D721Med (cell line): ENCODE data around the gene PELI2.

Experiments used
- DNase-seq: peaks from one replicate; pipeline ENCODE4 v3.0.0; 2011; ENCODE audit warnings: low spot score; ENCODE audit not compliant: insufficient read length
- FAIRE-seq: peaks from 2 replicates; lab custom pipeline; 2011; peaks lifted over from hg19 to GRCh38; lab: Jason Lieb, UNC
- TF ChIP-seq, protein P1 (sequence below): IDR thresholded peaks from 2 replicates; pipeline ENCODE4 v1.5.1; 2012; ENCODE audit warnings: mild to moderate bottlenecking, control low read depth; ENCODE audit not compliant: insufficient read depth; ENCODE audit errors: missing control alignments

The PELI2 gene

GRCh38 chr14:56117765-56118610 lies at the start of gene PELI2:
Gene PELI2 (plus strand): TSS chr14:56118411. CDS start chr14:56118661, 250 bp downstream.
- FAIRE-seq (no peak), DNase-seq (no peak)
- TF ChIP-seq, protein P1, sequence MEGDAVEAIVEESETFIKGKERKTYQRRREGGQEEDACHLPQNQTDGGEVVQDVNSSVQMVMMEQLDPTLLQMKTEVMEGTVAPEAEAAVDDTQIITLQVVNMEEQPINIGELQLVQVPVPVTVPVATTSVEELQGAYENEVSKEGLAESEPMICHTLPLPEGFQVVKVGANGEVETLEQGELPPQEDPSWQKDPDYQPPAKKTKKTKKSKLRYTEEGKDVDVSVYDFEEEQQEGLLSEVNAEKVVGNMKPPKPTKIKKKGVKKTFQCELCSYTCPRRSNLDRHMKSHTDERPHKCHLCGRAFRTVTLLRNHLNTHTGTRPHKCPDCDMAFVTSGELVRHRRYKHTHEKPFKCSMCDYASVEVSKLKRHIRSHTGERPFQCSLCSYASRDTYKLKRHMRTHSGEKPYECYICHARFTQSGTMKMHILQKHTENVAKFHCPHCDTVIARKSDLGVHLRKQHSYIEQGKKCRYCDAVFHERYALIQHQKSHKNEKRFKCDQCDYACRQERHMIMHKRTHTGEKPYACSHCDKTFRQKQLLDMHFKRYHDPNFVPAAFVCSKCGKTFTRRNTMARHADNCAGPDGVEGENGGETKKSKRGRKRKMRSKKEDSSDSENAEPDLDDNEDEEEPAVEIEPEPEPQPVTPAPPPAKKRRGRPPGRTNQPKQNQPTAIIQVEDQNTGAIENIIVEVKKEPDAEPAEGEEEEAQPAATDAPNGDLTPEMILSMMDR: no peak

GRCh38 chr14:56073799-56074198 lies 44.4 kb upstream of the PELI2 start:
- TF ChIP-seq, protein P1: no peak
- FAIRE-seq (no peak), DNase-seq (no peak)

DNA sequence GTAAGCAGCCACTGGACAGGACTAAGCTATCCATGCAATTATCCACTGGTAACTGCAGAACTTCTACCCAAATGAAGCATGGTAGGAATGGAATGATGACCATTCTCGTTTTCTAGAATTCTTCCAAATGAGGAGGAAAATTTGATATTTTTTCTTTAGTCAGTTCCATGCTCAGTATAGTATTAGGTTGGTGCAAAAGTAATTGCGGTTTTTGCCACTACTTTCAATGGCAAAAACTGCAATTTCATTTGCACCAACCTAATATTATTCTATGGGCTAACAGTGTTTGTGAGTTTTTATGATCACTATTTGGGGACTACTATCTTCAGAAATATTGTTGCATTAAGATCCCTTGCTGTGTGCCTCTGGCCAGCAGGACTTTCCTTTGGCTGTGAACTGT lies 42.9 kb upstream of the PELI2 start:
- DNase-seq (no peak), FAIRE-seq (no peak)
- TF ChIP-seq, protein P1: no peak

DNA sequence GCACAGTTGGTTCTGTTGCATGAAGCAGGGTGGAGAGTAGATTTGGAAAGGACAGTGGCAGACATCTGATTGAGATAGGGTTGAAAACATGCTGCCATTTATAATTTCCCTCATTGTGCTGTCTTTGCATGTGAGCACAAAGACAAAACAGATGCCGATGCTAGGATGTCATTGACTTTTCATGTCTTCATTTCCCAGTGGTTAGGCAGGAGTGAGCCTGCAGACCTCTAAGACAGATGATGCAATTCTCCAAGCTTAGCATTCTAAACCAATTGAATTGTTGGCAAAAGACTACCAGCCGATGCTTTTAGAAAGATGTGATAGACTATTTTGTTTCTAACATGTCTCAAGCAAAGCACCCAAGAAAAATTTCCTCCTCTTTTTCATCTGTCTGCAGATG lies 37.1 kb upstream of the PELI2 start:
- TF ChIP-seq, protein P1: no peak
- DNase-seq (no peak), FAIRE-seq (no peak)

DNA sequence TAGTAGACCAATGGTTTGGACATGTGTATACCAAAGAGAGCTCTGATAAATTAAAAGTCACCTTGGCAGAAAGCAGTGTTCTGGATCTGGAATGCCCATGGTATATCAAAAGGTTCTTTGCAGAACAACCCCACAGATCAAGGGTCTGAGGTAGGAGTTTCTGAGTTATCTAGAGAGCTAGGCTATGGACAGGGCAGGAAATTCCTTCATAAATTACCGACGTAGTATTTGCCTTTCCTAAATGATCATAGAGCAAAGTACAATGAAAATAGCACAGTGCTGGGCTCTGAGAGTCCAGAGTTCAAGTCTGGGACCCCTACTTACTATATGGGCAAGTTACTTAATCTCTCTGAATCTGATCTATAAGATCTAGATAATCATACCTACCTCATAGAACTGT lies 35.3 kb upstream of the PELI2 start:
- no peak for FAIRE-seq
- DNase-seq: no peak
- TF ChIP-seq, protein P1: no peak

- DNase-seq (no peak), FAIRE-seq (no peak)
- TF ChIP-seq, protein P1: no peak
These were observed 32.7 kb upstream of the PELI2 start for GRCh38 chr14:56085471-56085870.
